ENCODE measurements around the gene RAPGEF1.

The RAPGEF1 gene

DNA sequence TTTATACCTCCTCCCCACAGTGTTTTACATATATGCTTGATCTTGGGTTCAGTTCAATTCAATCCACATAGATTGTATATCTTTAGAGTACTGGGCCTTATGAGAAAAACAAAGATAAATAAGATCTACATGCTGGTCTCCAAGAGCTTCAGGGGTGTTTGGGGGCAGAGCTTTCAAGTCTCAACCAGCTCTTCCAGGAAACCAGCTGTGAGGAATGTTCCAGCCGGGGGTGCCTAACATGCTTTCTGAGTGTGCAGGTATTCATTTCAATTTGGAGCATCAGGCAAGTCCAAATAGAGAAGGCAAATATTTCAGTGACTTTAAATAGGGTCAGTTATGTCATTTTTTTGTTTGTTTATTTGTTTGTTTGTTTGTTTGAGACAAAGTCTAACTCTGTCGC lies 5.7 kb upstream of the RAPGEF1 start:
- no peak for DNase-seq

DNA sequence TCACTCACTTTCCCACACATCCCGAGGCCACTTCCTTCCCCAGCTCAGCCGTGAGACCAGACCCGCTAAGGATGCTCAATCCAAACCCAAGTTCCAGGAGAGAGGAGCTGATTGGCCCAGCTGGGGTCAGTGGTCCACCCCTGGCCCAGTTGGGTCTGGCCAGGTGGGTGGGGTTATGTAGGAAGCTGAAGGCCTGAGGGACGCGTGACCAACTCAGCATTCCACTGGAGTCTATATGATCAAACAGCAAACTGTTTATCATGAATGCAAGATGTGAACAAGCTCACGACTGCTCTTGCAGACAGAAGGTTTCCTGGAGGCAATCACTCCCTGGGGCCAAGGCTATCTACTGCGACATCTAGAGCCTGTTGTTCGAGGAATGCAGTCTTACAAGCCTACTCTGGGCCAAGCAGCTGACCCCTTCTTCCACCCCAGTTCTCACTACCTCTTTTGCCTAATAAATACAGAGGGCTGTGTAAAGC lies 4.9 kb upstream of the RAPGEF1 start:
- no peak for DNase-seq

DNA sequence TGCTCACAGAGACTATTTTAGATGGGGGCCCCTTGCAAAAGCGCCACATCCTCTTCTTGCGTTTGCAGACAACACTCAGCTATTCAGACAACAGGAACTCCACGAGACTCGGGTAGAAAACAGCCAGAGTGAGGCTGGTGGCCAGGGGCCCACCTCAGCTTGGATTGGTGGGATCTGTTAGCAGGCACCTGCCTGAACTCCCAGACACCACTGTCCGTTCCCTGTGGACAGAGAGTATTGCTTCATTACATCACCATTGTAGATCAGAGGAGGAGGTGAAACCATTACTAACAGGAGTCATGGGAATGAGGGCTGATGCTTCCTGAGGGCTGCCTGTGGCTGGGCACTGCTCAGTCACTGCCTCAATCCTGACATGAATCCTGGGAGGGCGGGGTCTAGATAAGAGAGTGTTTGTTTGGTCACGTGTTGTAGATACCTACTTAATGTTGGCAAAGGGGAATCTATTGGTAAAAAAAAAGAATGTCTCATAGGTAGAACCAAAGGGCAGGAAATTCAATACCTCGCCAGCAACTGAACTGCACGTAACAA lies 4.4 kb upstream of the RAPGEF1 start:
- DNase-seq = no peak

DNA sequence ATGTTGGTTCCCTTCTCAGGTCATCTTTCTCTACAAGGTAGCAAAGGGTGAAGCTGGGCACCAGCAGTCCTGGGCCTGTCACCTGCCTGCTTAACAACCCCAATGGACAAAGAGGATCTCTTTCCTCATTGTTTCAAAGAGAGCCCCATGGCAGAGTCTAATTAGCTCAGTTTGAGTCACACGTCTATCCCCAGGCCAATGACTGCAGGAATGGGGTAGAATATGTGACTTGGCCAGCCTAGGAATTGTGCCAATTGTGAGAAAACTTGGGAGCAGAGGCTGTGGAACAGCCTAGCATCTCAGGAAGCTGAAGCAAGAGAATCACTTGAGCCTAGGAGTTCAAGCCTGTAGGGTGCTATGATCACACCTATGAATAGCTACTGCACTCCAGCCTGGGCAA lies 3.6 kb upstream of the RAPGEF1 start:
- no peak for DNase-seq

DNA sequence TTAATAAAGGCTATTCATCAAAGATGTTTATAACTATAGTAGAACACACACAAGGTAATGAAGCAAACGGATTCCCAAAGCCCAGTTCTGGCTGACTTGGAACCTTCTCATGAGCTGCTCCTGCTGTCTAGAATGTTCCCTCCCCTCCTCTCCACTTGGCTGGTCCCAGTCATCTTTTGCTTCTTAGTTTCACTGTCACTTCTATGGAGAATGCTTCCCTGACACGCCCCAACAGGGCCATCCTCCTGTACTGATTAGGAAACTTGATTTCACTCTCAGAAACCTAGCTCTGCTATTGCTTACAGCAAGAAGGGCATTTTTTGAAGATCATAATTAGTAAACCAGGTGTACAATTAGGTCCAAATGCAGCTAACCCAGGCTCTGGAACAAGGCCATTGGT lies 3.2 kb upstream of the RAPGEF1 start:
- DNase-seq = no peak

DNA sequence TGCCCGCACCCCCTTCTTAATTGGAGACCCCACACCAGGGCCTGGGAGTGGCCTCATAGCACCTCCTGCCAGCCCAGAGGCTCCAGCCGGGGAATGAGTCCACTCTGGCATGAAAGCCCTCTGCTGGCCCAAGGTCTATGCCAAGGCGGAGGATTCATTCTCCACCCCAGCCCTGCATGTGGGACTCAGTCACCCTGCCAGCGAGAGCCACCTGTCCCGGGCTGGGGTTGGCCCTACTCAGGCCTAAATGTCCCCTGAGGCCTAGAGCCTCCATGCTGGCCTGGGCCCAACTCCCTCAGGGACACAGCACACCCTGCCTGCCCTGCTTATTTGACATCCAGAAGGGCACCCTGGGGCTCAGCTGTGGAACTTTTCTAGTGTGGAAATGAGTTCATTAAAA lies 1.0 kb upstream of the RAPGEF1 start:
- no peak for DNase-seq

DNA sequence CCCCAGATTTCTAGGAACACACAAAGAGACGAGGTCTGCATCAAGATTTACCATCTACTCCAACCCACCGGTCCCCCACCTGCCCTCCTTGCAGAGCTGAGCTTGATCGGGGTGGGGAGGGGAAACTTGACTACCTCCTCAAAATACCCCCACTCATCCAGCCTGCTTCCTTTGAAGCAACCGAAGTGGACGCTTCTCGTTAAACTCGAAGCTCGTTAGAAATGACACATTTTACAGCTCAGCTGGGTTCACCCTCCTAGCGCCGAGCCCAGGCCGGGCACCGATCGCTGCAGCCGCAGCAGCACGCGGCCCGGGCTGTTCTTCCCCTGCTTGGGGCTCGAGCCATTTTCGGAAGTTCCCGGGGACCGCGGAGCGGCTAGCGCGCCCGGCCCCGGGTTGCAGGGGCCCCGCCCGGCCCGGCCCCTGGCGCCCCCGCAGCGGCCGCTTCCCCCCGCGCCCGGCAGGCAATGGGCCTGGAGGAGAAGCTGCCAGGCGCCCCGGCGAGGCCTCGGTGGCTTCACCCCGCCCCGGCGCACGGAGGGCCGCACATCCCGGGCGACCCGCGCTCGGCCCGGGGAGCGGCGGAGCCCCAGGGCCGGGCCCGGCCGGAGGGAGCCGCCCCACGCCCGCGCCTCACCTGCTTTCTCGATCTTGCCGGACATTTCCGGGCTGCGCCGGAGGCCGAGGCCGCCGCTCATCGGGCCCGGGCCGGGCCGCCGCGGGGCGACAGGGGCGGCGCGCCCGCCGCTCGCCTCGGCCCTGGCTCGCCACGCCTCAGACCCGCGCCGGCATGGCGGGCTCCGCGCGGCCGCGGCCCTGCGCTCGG lies 530 bp downstream of the RAPGEF1 start:
- peak; percentile 46 for DNase-seq

DNA sequence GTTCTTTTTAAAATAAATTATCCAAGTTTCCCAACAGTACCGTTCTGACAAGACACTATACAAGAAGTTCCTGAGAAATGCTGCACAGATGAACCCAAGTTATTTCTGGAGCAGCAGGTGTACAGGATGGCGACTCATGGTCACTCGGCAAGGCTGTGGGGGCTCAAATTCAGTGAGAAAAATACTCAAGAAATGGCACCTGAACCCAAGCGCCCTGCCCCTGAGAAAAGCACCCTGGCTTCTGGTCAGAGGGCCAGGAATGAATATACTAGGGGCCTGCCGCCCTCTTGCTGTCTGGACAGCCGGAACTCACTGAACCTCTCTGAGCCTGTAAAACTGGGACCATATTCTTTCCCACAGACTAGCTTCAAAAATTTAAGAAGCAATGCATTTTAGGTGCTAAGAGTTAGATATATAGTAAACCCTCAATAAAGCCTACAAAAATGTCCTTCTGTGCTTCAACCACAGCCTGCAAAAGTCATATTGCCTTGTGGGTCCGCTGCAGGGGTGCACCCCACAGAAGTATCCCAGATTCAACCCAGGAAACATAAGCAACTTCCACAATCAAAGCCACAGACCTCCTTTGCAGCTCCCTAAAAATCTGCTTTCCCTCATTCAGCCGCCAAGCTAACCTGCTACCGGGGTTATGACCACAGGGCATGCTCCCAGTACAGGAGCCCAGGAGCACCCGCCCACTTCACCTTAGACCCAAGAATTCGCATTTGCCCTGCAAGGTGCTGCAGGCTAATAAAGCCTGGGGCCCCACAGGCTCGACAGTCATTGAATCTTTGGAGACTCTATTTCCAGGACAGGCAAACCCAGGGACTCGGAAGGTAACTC lies 1.4 kb downstream of the RAPGEF1 start:
- no peak for DNase-seq

DNA sequence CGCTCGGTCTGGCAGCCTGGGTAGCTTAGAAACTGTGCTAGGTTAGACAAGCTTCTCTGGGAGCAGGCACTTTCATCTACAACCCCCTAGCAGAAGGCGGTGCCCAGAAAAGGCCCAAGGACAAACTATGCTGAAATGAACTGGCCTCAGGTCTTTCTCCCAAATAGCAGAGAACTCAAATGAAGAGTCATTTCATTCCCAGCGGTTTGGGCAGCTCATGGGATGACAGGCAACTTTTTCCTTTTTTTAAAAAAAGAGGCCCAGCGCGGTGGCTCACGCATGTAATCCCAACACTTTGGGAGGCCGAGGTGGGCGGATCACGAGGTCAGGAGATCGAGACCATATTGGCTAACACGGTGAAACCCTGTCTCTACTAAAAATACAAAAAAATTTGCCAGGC lies 2.5 kb downstream of the RAPGEF1 start:
- no peak for DNase-seq

DNA sequence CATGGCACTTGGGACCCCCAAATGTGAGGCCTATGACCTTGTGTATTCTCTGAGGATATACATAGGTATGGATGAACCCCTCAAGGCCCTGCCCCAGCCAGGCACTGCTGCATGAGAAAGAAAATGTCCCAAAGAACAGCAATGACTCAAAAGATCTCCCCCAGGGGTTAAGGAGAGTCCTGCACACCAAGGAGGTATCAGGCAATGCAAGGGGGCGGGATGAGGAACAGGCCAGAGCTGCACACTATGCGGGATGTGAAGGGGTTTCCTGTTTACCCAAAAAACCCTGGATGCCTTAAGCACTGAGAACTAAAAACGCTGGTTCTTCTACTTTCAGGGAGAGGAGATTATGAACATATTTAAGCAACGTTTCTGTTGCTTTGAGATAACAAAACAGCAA lies 3.4 kb downstream of the RAPGEF1 start:
- DNase-seq = no peak

DNA sequence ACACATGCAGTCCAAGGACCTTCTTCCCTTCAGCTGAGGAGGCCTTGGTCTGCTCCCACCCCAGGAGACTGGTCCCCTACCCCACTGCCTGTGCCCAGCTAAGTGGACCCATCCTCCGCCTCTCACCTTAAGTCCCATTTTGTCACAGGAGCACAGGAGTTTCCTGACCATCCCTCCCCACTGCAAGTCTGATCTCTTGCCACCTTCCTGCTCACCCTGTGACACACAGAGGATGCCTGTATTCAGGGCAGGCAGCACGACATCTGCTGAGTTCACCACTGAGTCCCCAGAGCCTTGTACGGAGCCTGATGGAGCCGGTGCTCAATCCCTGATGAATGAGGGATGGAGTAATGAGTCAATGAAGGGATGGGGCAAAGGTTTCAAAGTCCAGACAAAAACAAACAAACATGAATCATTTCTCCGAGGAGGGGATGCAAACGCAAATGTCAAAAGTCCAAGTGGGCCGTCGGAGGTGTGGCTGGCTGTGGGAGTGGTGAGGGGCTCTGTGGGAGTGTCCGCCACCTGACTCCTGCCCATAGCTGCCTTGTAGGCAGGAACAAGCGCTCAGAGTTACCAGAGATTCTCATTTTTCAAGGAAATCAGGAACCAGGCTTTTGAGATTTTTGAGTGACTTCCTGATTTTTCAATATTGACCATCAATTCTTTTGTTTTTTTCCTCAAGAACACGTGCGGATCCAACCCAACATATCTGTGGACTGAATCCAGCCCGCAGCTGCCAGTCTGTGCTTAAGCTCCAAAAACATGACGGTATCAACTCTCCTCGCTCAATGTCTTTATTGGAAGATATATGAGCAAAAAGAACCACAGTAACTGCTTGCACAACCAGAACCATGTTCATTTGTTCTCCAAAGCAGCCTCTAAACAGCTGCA lies 4.4 kb downstream of the RAPGEF1 start:
- DNase-seq = no peak

DNA sequence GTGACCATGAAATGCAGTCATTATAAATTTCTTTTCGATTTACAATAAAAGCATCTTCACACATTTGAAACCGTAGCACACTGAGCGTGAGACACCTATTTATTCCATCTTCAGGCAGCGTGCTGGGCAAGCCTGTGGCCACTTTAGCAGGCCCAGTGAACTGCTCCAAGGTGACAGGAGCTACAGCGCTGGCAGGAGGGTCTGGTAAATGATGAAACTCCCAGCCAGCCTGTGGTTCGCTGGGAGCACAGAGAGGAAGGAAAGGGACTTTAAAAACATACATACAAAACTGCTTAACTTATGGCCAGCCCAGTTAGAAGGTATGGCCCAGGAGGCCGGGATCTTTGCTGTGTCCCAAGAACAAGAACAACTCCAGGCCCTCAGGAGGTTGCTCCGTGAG lies 5.1 kb downstream of the RAPGEF1 start:
- DNase-seq = no peak

DNA sequence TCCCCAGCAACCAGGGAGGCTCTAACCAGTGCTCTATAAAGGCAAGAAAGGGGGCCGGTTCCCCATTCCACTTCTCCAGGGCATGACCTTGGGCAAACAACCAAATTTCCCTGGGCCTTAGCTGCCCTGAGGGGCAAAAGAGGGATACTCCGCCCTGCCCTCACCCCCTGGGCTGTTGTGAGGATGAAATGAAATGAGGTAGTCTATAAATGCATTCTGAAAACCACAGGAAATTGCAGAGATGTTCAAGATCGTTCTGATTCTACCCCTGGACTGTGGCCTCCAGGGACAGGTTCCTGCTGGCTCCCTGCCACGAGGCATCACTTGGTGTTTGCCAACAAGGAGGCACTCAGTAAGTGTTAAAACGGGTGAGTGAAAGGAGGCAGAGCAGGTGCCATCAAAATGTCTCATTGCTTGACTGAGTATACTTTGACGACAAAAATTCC lies 5.7 kb downstream of the RAPGEF1 start:
- no peak for DNase-seq

DNA sequence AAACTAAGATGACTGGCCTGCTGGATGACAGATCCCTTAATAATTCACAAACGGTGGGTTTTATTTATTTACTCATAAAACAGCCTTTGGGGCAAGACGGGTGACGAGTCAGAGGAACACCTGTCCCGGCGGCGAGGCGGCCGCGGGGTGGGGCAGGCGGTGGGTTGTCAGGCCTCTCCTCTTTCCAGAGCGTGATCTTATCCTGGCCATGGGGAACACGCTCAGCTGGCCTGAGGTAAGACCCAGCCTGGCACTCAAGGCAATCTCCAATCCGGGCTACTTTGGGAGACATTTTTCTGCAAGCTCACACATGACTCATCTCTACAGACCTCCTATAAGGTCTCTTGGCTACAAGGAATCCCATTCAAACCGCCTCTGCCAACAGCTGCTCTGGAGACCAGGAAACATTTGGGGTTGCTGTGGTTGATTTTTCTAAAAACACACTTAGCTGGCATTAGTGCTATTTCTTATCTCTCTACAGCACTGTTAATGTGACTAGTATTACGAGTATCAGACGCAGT lies 6.3 kb downstream of the RAPGEF1 start:
- DNase-seq = peak; percentile 48

DNA sequence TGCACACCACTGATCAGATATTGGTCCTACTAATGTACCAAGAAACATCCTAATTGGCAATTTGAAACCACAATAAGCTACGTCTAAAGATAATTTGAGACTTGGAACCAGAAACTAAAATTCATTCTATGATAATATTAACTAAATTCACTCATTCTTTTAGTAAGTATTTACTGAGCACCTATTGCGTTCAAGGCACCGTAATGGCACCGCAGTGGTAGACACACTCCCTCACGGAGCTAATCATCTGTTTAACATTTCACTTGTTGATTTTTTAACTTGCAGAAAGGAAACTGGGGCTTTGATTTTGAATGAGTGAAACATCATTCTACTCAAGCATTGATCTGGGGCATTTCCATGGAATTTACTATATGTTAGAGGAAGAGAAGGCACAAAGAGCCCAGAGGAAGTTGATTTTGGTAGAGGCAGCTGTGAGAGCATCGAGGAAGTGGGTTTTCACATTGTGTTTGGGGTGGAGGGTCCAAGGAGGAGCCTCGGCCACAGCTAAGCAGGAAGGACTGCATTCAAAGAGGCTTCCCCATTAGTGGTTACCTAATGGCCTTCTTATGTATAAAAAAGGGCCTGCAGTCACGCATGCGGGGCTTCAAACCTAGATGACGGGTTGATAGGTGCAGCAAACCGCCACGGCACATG lies 7.1 kb downstream of the RAPGEF1 start:
- peak; percentile 26 for DNase-seq

DNA sequence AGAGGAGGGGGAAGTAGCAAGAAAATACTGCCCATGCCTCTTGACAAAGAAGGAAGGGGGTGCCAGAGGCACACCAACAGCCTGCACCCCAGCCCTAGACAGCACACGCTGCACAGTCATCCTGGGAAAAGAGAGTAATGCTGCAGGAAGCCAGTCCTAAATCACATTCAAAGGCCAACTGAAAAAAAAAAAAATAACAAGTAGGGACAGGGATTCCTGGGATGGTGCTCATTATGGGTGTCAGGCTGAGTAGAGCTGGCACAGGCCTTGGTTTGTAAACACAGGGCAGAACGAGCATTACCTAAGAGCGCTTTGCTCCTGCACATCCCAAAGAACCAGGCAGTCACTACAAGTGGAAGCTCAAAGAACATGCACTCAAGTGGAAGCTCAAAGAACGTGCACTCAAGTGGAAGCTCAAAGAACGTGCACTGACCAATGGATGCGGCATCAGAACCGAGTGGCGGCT lies 7.8 kb downstream of the RAPGEF1 start:
- no peak for DNase-seq

DNA sequence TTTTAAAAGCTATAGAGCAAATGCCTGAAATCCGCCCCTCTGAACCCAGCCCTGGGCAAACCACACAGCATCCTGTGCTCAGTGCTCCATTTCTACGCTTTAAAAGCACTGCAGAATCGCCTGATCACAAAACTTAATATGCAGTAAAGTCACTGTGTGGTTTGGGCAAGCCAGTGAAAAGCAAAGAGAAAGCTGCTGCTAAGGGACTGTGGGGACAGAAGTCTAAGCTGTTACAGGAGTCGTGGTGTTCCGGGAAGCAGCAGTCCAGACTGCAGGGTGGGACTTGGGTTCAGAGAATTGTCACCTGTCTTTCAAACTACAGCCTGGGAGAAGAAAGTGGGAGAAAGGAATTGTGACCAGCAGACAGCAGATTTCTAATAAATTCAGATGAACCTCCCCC lies 8.2 kb downstream of the RAPGEF1 start:
- DNase-seq = no peak

DNA sequence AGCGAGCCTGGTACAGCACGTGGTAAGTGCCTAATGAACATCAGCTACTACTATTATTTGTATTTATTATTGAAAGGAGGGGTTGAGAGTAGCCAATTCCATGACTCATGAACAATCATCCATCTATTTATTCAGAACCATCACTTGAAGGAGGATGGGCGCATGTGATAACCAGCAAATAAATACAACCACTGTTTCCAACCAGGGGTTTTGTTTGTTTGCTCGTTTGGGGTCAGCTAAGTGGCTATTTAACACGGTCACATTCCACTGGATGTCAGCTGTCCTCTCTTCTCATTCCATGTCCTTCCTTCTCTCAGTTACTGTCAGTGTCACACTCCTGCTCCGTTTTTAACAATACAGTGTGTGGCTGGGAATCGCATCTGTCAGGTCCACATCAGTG lies 8.6 kb downstream of the RAPGEF1 start:
- DNase-seq = no peak

DNA sequence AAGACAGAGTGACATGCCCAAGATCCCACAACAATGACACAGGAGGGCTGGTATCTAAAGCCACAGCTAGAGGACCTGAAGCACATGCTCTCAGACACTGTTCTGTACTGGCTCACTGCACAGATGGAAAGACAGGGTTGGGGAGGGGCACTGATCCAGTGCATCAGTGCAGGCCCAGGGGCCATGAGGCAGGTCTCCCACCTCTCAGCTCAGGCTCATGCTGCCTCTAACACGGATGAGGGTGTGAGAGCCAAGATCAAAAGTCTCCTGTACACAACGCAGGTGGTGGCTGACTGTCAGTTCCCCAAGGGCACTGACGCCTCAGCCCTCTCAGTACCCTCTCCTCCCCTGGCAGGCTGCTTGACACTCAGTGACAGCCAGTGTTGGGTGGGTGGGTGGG lies 10.9 kb downstream of the RAPGEF1 start:
- peak; percentile 89 for DNase-seq

DNA sequence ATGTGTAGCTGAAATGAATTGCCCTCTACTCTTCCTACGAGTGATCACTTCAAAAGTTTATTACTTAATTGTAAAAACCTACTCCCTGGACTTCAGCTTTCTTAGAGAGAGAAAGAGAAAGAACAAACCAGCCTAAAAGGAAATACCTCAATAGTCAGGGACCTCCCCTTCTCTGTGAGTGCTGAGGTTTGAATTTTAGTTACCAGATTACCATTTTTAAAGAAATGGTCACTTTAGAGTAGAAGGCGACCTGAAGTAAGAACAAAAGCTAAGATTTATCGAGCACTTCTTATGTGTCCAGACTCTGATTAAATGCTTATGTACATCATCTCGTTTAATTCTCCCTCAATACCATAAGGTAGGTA lies 11.3 kb downstream of the RAPGEF1 start:
- no peak for DNase-seq

DNA sequence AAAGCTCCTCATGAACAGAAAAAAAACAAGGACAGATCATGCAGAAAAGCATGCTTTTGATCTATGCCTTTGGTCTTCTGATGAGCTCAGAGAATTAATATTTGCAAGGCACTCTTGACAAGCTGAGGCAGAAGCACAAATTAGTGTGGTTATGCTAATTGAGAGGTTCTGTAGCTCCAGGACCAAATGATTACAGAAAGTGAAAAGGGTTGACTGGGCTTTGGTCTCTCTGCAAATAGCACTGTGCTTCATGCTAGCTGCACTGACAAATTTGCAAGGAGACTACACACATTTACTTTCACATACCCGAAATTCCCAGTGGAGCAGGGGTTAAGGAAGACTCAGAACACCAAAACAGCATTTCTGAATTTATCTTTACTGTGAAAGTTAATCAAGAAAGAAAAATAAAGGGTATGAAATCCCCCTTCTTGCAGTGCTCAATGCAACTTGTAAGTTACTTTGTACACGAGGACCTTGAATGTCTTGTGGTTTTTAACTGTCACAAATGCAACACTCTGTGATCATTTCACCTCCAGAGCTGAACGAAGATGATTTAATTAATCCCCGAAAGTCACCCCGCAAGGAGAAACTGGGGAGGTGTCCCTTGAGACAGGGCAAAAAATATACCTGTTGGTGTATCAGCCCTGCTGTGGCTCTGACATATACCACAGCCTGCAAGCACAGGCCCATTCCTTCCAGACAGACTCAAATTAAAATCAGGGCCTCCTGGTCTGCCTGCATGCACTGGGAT lies 11.9 kb downstream of the RAPGEF1 start:
- no peak for DNase-seq
